ENCODE results near the gene RBM15.

Gene RBM15, protein sequence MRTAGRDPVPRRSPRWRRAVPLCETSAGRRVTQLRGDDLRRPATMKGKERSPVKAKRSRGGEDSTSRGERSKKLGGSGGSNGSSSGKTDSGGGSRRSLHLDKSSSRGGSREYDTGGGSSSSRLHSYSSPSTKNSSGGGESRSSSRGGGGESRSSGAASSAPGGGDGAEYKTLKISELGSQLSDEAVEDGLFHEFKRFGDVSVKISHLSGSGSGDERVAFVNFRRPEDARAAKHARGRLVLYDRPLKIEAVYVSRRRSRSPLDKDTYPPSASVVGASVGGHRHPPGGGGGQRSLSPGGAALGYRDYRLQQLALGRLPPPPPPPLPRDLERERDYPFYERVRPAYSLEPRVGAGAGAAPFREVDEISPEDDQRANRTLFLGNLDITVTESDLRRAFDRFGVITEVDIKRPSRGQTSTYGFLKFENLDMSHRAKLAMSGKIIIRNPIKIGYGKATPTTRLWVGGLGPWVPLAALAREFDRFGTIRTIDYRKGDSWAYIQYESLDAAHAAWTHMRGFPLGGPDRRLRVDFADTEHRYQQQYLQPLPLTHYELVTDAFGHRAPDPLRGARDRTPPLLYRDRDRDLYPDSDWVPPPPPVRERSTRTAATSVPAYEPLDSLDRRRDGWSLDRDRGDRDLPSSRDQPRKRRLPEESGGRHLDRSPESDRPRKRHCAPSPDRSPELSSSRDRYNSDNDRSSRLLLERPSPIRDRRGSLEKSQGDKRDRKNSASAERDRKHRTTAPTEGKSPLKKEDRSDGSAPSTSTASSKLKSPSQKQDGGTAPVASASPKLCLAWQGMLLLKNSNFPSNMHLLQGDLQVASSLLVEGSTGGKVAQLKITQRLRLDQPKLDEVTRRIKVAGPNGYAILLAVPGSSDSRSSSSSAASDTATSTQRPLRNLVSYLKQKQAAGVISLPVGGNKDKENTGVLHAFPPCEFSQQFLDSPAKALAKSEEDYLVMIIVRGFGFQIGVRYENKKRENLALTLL
- total RNA-seq = 111 to 133 (median 119) reads per million in 3 donors

GRCh38 chr1:110338886-110339406, at the start of gene RBM15:
Gene RBM15, plus strand, starts transcription at chr1:110339377. Its CDS starts 29 bp downstream, at chr1:110339406.
- H3K36me3 ChIP-seq (ENCODE audit: control insufficient read depth, insufficient read depth, low read length) = peaks cover 15% of the 10 kb centered on the region
- no peaks in the 10 kb centered on the region for H3K27me3 ChIP-seq (replicated peaks; ENCODE audit: control insufficient read depth, insufficient read depth, low read length, poor library complexity, severe bottlenecking)
- peaks cover 45% of the 10 kb centered on the region for H3K4me1 ChIP-seq (ENCODE audit: control insufficient read depth, insufficient read depth, low read length, poor library complexity, severe bottlenecking)
- H3K27ac ChIP-seq (ENCODE audit: insufficient read depth, low read length, poor library complexity, severe bottlenecking) = peak within 1 kb of the TSS; percentile 98
- peak; percentile 97 to 98 (median 98) for DNase-seq
- peak within 1 kb of the TSS; percentile 95 for H3K4me3 ChIP-seq (ENCODE audit: insufficient read depth, low read depth, low read length, poor library complexity, severe bottlenecking)
- H3K9me3 ChIP-seq (ENCODE audit: control insufficient read depth, low read length) = no peaks in the 10 kb centered on the region

DNA sequence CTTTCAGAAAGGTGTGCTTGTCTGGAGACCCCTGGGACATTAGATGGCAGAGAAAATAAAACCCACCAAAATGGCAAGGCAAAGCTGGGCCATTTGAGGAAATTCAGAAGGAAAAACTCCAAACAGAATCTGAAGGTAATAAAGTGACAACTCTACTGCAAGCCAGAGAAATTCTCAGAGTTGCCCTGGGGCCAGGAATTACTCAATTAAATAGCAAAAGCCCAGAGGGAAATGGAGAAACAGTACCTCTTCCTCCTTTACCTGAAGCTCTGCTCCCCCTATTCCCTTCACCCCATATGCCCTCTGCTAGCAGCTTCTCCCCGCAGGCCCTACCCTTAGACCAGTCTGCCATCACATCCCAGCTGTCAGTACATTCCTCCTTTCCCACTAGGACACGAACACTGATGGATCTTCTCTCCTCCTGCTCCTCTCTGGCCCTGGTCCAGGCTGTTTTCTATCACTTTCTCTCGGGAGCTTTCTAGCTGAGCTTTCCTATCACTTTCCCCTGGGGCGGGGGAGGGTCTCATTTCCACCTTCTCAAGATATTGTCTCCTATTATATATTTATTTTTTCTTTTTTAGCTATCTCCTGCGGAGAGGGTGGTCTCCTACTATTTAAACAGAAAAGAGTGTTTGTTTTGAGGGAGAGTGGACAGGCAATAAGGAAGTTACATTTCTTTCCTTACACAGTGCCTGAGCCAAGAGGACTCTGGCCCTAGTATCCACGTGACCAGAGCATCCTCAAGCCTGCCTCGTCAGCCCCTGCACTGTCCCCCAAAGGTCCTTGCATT, 47.7 kb upstream of the RBM15 start:
- no peak overlapping the region for H3K27ac ChIP-seq (ENCODE audit: insufficient read depth, low read length, poor library complexity, severe bottlenecking)
- no peaks in the 10 kb centered on the region for H3K27me3 ChIP-seq (replicated peaks; ENCODE audit: control insufficient read depth, insufficient read depth, low read length, poor library complexity, severe bottlenecking)
- no peaks in the 10 kb centered on the region for H3K4me1 ChIP-seq (ENCODE audit: control insufficient read depth, insufficient read depth, low read length, poor library complexity, severe bottlenecking)
- no peak overlapping the region for H3K4me3 ChIP-seq (ENCODE audit: insufficient read depth, low read depth, low read length, poor library complexity, severe bottlenecking)
- no peaks in the 10 kb centered on the region for H3K9me3 ChIP-seq (ENCODE audit: control insufficient read depth, low read length)
- DNase-seq = no peak
- H3K36me3 ChIP-seq (ENCODE audit: control insufficient read depth, insufficient read depth, low read length) = no peaks in the 10 kb centered on the region

- Histone ChIP-seq H3K27me3 (replicated peaks; ENCODE audit: control insufficient read depth, insufficient read depth, low read length, poor library complexity, severe bottlenecking) (no peaks in the 10 kb centered on the region), H3K27ac (ENCODE audit: insufficient read depth, low read length, poor library complexity, severe bottlenecking) (no peak overlapping the region), H3K36me3 (ENCODE audit: control insufficient read depth, insufficient read depth, low read length) (no peaks in the 10 kb centered on the region), H3K4me3 (ENCODE audit: insufficient read depth, low read depth, low read length, poor library complexity, severe bottlenecking) (no peak overlapping the region), H3K4me1 (ENCODE audit: control insufficient read depth, insufficient read depth, low read length, poor library complexity, severe bottlenecking) (no peaks in the 10 kb centered on the region), H3K9me3 (ENCODE audit: control insufficient read depth, low read length) (no peaks in the 10 kb centered on the region)
- DNase-seq = no peak
These were observed 47.0 kb upstream of the RBM15 start for GRCh38 chr1:110292031-110292741.

DNA sequence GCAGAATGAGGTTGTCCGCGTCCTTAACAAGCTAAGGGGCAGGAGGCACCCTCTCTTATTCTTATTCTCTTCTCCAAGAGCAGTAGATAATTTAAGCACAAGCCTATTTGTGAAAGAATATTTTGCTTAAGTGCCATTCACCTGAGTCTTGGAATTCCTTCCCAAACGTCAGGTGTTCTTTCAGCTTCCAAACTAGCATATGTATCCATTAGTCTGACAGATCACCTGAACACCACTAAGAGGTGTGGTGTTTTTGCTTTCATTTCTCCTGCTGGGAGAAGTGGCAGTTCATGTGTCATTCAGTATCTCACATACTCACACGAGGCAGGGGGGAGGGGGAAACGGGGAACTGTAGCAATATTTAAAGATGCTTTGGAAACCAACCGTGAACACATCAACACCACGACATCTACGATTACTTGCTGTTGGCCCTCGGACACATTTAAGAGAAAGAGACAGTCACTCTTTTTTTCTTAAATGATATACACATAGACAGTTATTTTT, 45.5 kb upstream of the RBM15 start:
- H3K27me3 ChIP-seq (replicated peaks; ENCODE audit: control insufficient read depth, insufficient read depth, low read length, poor library complexity, severe bottlenecking) = no peaks in the 10 kb centered on the region
- no peak overlapping the region for H3K4me3 ChIP-seq (ENCODE audit: insufficient read depth, low read depth, low read length, poor library complexity, severe bottlenecking)
- no peak overlapping the region for H3K27ac ChIP-seq (ENCODE audit: insufficient read depth, low read length, poor library complexity, severe bottlenecking)
- no peaks in the 10 kb centered on the region for H3K4me1 ChIP-seq (ENCODE audit: control insufficient read depth, insufficient read depth, low read length, poor library complexity, severe bottlenecking)
- no peak for DNase-seq
- H3K36me3 ChIP-seq (ENCODE audit: control insufficient read depth, insufficient read depth, low read length) = no peaks in the 10 kb centered on the region
- no peaks in the 10 kb centered on the region for H3K9me3 ChIP-seq (ENCODE audit: control insufficient read depth, low read length)

DNA sequence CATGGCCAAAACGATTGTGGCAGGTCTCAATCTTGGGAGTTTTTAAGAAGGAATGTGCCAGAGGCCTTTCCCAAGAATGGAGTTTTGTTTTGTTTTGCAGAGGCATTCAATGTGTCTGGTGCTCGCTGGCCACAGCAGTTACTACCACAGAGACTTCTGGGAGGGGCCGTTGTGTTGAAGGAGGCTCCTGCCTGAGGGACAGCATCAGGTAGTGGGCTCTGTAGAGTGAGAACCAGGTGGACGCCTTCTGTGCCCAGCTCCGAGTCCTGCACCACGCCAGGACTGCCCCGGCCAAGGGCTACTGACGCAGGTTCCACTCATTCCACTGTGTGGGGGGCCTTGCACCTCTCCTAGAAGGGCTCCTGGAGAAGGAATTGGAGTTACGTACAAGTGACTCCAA, 44.9 kb upstream of the RBM15 start:
- H3K36me3 ChIP-seq (ENCODE audit: control insufficient read depth, insufficient read depth, low read length) = no peaks in the 10 kb centered on the region
- no peaks in the 10 kb centered on the region for H3K27me3 ChIP-seq (replicated peaks; ENCODE audit: control insufficient read depth, insufficient read depth, low read length, poor library complexity, severe bottlenecking)
- H3K4me3 ChIP-seq (ENCODE audit: insufficient read depth, low read depth, low read length, poor library complexity, severe bottlenecking) = no peak overlapping the region
- H3K9me3 ChIP-seq (ENCODE audit: control insufficient read depth, low read length) = no peaks in the 10 kb centered on the region
- no peaks in the 10 kb centered on the region for H3K4me1 ChIP-seq (ENCODE audit: control insufficient read depth, insufficient read depth, low read length, poor library complexity, severe bottlenecking)
- no peak for DNase-seq
- H3K27ac ChIP-seq (ENCODE audit: insufficient read depth, low read length, poor library complexity, severe bottlenecking) = no peak overlapping the region

GRCh38 chr1:110298991-110299390, 40.2 kb upstream of the RBM15 start:
- H3K36me3 ChIP-seq (ENCODE audit: control insufficient read depth, insufficient read depth, low read length) = no peaks in the 10 kb centered on the region
- no peak overlapping the region for H3K4me3 ChIP-seq (ENCODE audit: insufficient read depth, low read depth, low read length, poor library complexity, severe bottlenecking)
- no peak overlapping the region for H3K27ac ChIP-seq (ENCODE audit: insufficient read depth, low read length, poor library complexity, severe bottlenecking)
- H3K4me1 ChIP-seq (ENCODE audit: control insufficient read depth, insufficient read depth, low read length, poor library complexity, severe bottlenecking) = no peaks in the 10 kb centered on the region
- no peak for DNase-seq
- H3K27me3 ChIP-seq (replicated peaks; ENCODE audit: control insufficient read depth, insufficient read depth, low read length, poor library complexity, severe bottlenecking) = no peaks in the 10 kb centered on the region
- H3K9me3 ChIP-seq (ENCODE audit: control insufficient read depth, low read length) = no peaks in the 10 kb centered on the region

- no peak overlapping the region for H3K4me3 ChIP-seq (ENCODE audit: insufficient read depth, low read depth, low read length, poor library complexity, severe bottlenecking)
- no peak for DNase-seq
- H3K9me3 ChIP-seq (ENCODE audit: control insufficient read depth, low read length) = no peaks in the 10 kb centered on the region
- no peaks in the 10 kb centered on the region for H3K36me3 ChIP-seq (ENCODE audit: control insufficient read depth, insufficient read depth, low read length)
- no peaks in the 10 kb centered on the region for H3K27me3 ChIP-seq (replicated peaks; ENCODE audit: control insufficient read depth, insufficient read depth, low read length, poor library complexity, severe bottlenecking)
- no peaks in the 10 kb centered on the region for H3K4me1 ChIP-seq (ENCODE audit: control insufficient read depth, insufficient read depth, low read length, poor library complexity, severe bottlenecking)
- no peak overlapping the region for H3K27ac ChIP-seq (ENCODE audit: insufficient read depth, low read length, poor library complexity, severe bottlenecking)
These were observed 38.6 kb upstream of the RBM15 start for GRCh38 chr1:110300412-110301085.

DNA sequence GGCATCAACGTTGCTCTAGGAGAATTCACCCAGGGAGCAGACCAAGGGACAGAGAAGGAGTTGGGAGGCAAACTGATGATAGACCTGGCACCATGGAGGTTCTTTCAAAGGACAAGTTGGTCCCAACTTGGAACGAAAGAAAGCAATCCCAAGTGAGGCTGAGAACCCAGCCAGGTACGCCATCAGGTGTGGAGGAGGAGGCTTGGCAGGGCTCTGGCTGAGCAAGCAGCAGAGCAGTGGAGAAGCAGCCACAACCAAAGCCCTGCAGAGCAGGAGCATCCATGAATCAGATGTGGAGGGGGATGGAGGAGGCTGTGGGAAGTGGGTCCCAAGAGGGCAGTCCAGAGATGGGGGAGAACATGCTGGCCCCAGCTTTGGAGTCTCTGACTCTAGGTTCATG, 36.3 kb upstream of the RBM15 start:
- no peaks in the 10 kb centered on the region for H3K27me3 ChIP-seq (replicated peaks; ENCODE audit: control insufficient read depth, insufficient read depth, low read length, poor library complexity, severe bottlenecking)
- H3K27ac ChIP-seq (ENCODE audit: insufficient read depth, low read length, poor library complexity, severe bottlenecking) = no peak overlapping the region
- DNase-seq = no peak
- H3K4me3 ChIP-seq (ENCODE audit: insufficient read depth, low read depth, low read length, poor library complexity, severe bottlenecking) = no peak overlapping the region
- H3K9me3 ChIP-seq (ENCODE audit: control insufficient read depth, low read length) = no peaks in the 10 kb centered on the region
- H3K4me1 ChIP-seq (ENCODE audit: control insufficient read depth, insufficient read depth, low read length, poor library complexity, severe bottlenecking) = no peaks in the 10 kb centered on the region
- H3K36me3 ChIP-seq (ENCODE audit: control insufficient read depth, insufficient read depth, low read length) = no peaks in the 10 kb centered on the region

Measured in effector memory CD4-positive, alpha-beta T cell (primary cell).